Heart left ventricle (tissue), 16 donors: ENCODE measurements around the gene UFC1. TPM values are rescaled to one million over a fixed set of nuclear protein-coding genes. Genes with fewer than 3 reads are reported as not detected.

ENCODE experiments used
- ATAC-seq, 4 donors: fragments of 200-7000 bp; cut with Tn5 transposase; one replicate each; pipeline ENCODE4 v1.9.1; 2020 to 2022; ENCODE audit warnings: moderate library complexity in 4 of 4, mild to moderate bottlenecking in 3 of 4, moderate number of reproducible peaks in 1 of 4
- DNase-seq, 5 donors: peaks; one replicate each; pipeline ENCODE4 v3.0.0-alpha.2; 2020
- H3K27ac ChIP-seq, 12 donors: fragments of 200-600 bp; sonication (generic) in 4 of 12; one replicate each; pipeline versions ENCODE4 v1.5.0 to v1.8.0; 2016 to 2022; ENCODE audit warnings: mild to moderate bottlenecking in 2 of 12
- H3K27me3 ChIP-seq, 9 donors: fragments of 200-600 bp; sonication (generic) in 2 of 9; one replicate each; pipeline versions ENCODE4 v1.5.1 to v1.8.0; 2016 to 2022; ENCODE audit warnings: mild to moderate bottlenecking in 3 of 9
- H3K36me3 ChIP-seq, 9 donors: fragments of 200-600 bp; sonication (generic) in 2 of 9; one replicate each; pipeline versions ENCODE4 v1.5.0 to v1.8.0; 2018 to 2022; ENCODE audit warnings: mild to moderate bottlenecking in 2 of 9
- H3K4me1 ChIP-seq, 12 donors: fragments of 200-600 bp; sonication (generic) in 4 of 12; one replicate each; pipeline versions ENCODE4 v1.5.0 to v1.8.0; 2016 to 2022; ENCODE audit warnings: mild to moderate bottlenecking in 3 of 12
- H3K4me3 ChIP-seq, 12 donors: fragments of 200-600 bp; sonication (generic) in 4 of 12; one replicate each; pipeline versions ENCODE4 v1.5.0 to v1.8.0; 2017 to 2022; ENCODE audit warnings: mild to moderate bottlenecking in 9 of 12, moderate library complexity in 4 of 12
- H3K9me3 ChIP-seq, 12 donors: fragments of 200-600 bp; sonication (generic) in 4 of 12; one replicate each; pipeline versions ENCODE4 v1.5.0 to v1.8.0; 2016 to 2022; ENCODE audit warnings: mild to moderate bottlenecking in 1 of 12
- POLR2A ChIP-seq, 2 donors: fragments of 450-650 bp; IDR thresholded peaks; one replicate each; pipeline ENCODE4 v1.6.1; 2017; ENCODE audit warnings: antibody characterized with exemption in 2 of 2, mild to moderate bottlenecking in 2 of 2, moderate library complexity in 2 of 2
- WGBS, 4 donors: extraction: QIAGEN DNeasy Blood & Tissue Kit in 2 of 4; methylation state at CpG; one replicate each; pipeline versions ENCODE4 v1.1.5 to v1.1.7; 2013 to 2018; 5-methylcytosine and 5-hydroxymethylcytosine counted together
- intact Hi-C, 10 donors: fragments of 100-400 bp; cut with DNase I; formaldehyde crosslinking; loops; one replicate each; pipeline versions ENCODE4 v1.11.1 to v1.14.2; 2022
- polyA plus RNA-seq, 2 donors: library from polyadenylated mRNA; stranded (reverse); fragments of 200-250 nt; gene quantifications; one replicate each; pipeline ENCODE4 v1.2.3, GENCODE V29; 2013
- total RNA-seq, 9 donors: library from RNA; depleted of rRNA in 2 of 9; stranded (reverse); fragments of >200 nt in 2 of 9; fragmentation: NEBNext Ultra II Directional in 3 of 9; extraction: Animal tissue kit (Norgen Biotek cat#: 25700) in 3 of 9; gene quantifications; one replicate each; pipeline versions ENCODE4 v1.1.0 to v1.2.4, GENCODE V29; 2016 to 2023
- TF ChIP-seq, protein P1 (sequence below), 12 donors: fragments of 200-600 bp; sonication (generic) in 4 of 12; IDR thresholded peaks; one replicate each; pipeline versions ENCODE4 v1.5.0 to v1.8.0; 2018 to 2022; ENCODE audit warnings: antibody characterized with exemption in 12 of 12, mild to moderate bottlenecking in 5 of 12
- donor health status: ischemic (EF 13 %, LVEDD 7.1; RV severe dilation, severe dysfunction).
- donor health status: healthy with polysubstance abuse.
- donor health status: DM: no; HTN: yes; CAD: no.
- donor health status: DM: no; HTN: no; CAD: no.
- donor health status: ischemic (EF 25% LVEDD 6.9; RV normal size, moderate dysfunction).
- donor health status: ischemic (EF 25% LVEDD 5.7; RV mildly dilated, moderate dysfunction).
- donor health status: healthy.
- donor health status: DM: yes; HTN: yes; CAD: no.
- donor health status: ischemic (EF 35%, LVEDD 5.7; RV mildly dilated, moderate dysfunction).
- donor health status: nonischemic (EF 11% LVEDD 7.7; RV severe dilation, severe dysfunction).
- donor health status: DM: yes; HTN: yes; CAD: no.
- donor health status: PGD.
- donor health status: ischemic (EF 29% LVEDD 5.4; RV normal size, mild dysfunction).
- donor health status: nonischemic (EF 23%, LVEDD 6.1; RV moderate dilation, normal function).

UFC1 gene
- total and polyA plus RNA-seq, 11 donors, result 54.4 to 131 (median 73.2) TPM

DNA sequence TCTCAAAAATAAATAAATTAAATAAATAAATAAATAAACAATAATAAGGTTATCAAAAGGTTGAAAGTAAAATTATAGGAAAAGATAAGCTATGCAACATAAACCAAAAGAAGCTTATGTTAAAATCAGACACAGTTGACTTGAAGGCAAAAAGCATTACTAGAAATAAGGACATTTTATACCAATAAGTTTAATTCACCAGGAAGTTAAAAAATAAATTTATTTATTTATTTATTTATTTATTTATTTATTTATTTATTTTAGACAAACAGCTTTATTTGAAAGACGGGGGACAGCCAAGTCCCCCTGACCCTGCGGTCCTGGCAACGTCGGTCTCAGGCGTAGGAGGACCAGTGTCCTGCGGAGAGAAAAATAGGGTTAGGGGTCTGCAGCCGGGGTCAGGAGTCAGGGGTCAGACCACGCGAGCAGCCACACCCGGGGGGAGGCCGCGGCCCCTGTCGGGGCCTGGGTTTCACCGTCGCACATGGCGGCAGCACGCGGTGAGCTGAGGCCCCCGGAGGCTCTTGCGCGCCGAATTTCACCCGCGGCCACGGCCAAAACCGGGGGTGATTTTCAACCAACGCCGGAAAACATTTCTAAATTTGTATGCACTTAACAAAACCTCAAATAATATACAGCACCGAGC, 12.9 kb upstream of the UFC1 start:
- DNase-seq, result no peak
- Histone ChIP-seq H3K27me3 (no peaks in the 10 kb centered on the region), H3K4me1 (peaks cover 0 to 31% (median 0%) of the 10 kb centered on the region in 12 donors), H3K4me3 (no peak overlapping the region), H3K36me3 (no peaks in the 10 kb centered on the region), H3K27ac (no peak overlapping the region), H3K9me3 (no peaks in the 10 kb centered on the region)
- ATAC-seq, result no peak
- WGBS, 4 donors, result 94 to 96% (median 95%) methylated on average over 29 of the region's 29 CpGs
- no peak for TF ChIP-seq POLR2A (IDR thresholded peaks at IDR 0.05)
- TF ChIP-seq, protein P1, sequence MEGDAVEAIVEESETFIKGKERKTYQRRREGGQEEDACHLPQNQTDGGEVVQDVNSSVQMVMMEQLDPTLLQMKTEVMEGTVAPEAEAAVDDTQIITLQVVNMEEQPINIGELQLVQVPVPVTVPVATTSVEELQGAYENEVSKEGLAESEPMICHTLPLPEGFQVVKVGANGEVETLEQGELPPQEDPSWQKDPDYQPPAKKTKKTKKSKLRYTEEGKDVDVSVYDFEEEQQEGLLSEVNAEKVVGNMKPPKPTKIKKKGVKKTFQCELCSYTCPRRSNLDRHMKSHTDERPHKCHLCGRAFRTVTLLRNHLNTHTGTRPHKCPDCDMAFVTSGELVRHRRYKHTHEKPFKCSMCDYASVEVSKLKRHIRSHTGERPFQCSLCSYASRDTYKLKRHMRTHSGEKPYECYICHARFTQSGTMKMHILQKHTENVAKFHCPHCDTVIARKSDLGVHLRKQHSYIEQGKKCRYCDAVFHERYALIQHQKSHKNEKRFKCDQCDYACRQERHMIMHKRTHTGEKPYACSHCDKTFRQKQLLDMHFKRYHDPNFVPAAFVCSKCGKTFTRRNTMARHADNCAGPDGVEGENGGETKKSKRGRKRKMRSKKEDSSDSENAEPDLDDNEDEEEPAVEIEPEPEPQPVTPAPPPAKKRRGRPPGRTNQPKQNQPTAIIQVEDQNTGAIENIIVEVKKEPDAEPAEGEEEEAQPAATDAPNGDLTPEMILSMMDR (IDR thresholded peaks at IDR 0.05), result no peak
- intact Hi-C loops, result loop anchor here in 1 of 10 donors (10.0 kb wide), 1 partner anchor 466 kb away; no protein-coding TSS in a partner anchor

DNA sequence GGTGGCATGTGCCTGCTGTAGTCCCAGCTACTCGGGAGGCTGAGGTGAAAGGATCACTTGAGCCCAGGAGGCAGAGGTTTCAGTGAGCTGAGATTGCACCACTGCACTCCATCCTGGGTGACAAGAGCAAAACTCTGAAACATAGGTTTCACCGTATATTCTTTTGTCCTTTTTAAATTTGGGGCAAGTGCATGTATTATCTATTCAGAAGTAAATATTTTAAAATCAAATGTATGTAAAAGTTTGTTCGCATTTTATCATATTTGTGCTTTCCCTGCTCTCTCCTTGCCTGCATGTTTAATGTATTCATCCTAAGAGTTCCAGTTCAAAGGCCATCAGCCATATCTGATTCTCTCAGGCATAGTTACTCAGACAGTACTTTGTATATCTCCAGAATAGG, 7.9 kb upstream of the UFC1 start:
- H3K4me1 ChIP-seq, result no peaks in the 10 kb centered on the region
- TF ChIP-seq, protein P1 (IDR thresholded peaks at IDR 0.05), result no peak
- TF ChIP-seq POLR2A (IDR thresholded peaks at IDR 0.05), result no peak
- DNase-seq, result no peak
- intact Hi-C loops, result loop anchor here in 1 of 10 donors (10.0 kb wide), 1 partner anchor 471 kb away; no protein-coding TSS in a partner anchor
- H3K27ac ChIP-seq, result no peak overlapping the region
- H3K36me3 ChIP-seq, result no peaks in the 10 kb centered on the region
- 75 to 83% (median 80%) methylated on average over 3 of the region's 3 CpGs for WGBS, 4 donors
- no peaks in the 10 kb centered on the region for H3K27me3 ChIP-seq
- no peak overlapping the region for H3K4me3 ChIP-seq
- no peaks in the 10 kb centered on the region for H3K9me3 ChIP-seq
- ATAC-seq, result no peak

DNA sequence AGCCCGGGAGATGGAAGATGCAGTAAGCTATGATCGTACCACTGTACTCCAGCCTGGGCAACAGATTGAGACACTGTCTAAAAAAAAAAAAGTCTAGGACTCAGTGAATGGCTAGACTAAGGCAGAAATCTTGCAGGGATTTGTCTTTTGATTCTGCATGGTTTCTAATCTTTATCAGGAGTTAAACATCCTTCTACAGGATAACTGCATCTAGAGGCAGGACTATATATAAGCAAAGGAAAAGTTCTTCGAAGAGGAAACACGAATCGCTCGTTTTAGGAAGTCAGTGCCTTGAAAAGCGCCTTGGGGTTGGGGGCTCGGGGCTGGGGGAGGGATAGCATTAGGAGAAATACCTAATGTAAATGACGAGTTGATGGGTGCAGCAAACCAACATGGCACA, 602 bp upstream of the UFC1 start:
- peak overlapping the region; percentile 79 to 99 (median 94) for H3K27ac ChIP-seq
- no peak for DNase-seq
- no peak for ATAC-seq

DNA sequence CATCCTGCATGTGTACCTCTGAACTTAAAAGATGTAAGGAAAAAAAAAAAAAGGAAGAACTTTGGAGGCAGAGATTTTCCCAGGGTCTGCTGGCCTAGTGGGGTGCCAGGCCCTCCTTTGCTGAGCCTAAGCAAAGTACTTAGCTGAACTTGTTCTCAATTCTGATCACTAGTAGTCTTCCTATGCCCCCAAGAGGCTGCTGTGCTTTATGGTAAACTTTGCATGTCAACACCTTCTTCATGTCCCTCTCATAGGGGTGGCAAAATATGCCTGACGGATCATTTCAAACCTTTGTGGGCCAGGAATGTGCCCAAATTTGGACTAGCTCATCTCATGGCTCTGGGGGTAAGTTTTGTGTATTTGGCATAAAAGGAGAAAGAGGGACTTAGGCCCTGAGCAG, 4.1 kb downstream of the UFC1 start:
- intact Hi-C loops, result no loop called here
- WGBS, 4 donors, result 84 to 100% (median 89%) methylated on average over 1 of the region's 1 CpG

More for the DNA sequence above, 602 bp upstream of the UFC1 start:
- peaks cover 0 to 21% (median 8%) of the 10 kb centered on the region in 12 donors for H3K4me1 ChIP-seq
- H3K36me3 ChIP-seq, result peaks cover 0 to 16% (median 13%) of the 10 kb centered on the region in 9 donors
- intact Hi-C loops, result loop anchor here in 2 of 10 donors (1.0 to 5.0 kb wide), 2 partner anchors 20 to 156 kb away; no protein-coding TSS in a partner anchor
- H3K27me3 ChIP-seq, result no peaks in the 10 kb centered on the region
- peak overlapping the region; percentile 59 to 93 (median 80) for H3K4me3 ChIP-seq
- no peaks in the 10 kb centered on the region for H3K9me3 ChIP-seq
- TF ChIP-seq, protein P1 (IDR thresholded peaks at IDR 0.05), result no peak
- TF ChIP-seq POLR2A (IDR thresholded peaks at IDR 0.05), result no peak
- WGBS, 4 donors, result 19 to 25% (median 24%) methylated on average over 9 of the region's 9 CpGs

More for the DNA sequence above, 4.1 kb downstream of the UFC1 start:
- TF ChIP-seq POLR2A (IDR thresholded peaks at IDR 0.05), result no peak
- TF ChIP-seq, protein P1 (IDR thresholded peaks at IDR 0.05), result no peak
- ATAC-seq (no peak), DNase-seq (no peak)
- Histone ChIP-seq H3K4me3 (no peak overlapping the region), H3K36me3 (peaks cover 0 to 38% (median 29%) of the 10 kb centered on the region in 9 donors), H3K27ac (no peak overlapping the region), H3K9me3 (no peaks in the 10 kb centered on the region), H3K27me3 (no peaks in the 10 kb centered on the region), H3K4me1 (peaks cover 0 to 50% (median 32%) of the 10 kb centered on the region in 12 donors)
